ENCODE results near the gene SLC6A7.

The SLC6A7 gene

GRCh38 chr5:150239794-150240122 is 49.9 kb downstream of the SLC6A7 start:
- no peak overlapping the region for H3K27ac ChIP-seq
- no peak for TF ChIP-seq CTCF (IDR thresholded peaks at IDR 0.05)
- no peak for TF ChIP-seq ZFX (IDR thresholded peaks at IDR 0.05; ENCODE audit: borderline replicate concordance)

- no peak overlapping the region for H3K27ac ChIP-seq
- no peak for TF ChIP-seq ZFX (IDR thresholded peaks at IDR 0.05; ENCODE audit: borderline replicate concordance)
- TF ChIP-seq CTCF (IDR thresholded peaks at IDR 0.05), result no peak
These were observed 51.7 kb downstream of the SLC6A7 start for GRCh38 chr5:150241298-150242160.

GRCh38 chr5:150242251-150242894 is 52.5 kb downstream of the SLC6A7 start:
- H3K27ac ChIP-seq, result no peak overlapping the region
- TF ChIP-seq ZFX (IDR thresholded peaks at IDR 0.05; ENCODE audit: borderline replicate concordance), result no peak
- no peak for TF ChIP-seq CTCF (IDR thresholded peaks at IDR 0.05)

- TF ChIP-seq CTCF (IDR thresholded peaks at IDR 0.05), result no peak
- no peak for TF ChIP-seq ZFX (IDR thresholded peaks at IDR 0.05; ENCODE audit: borderline replicate concordance)
- no peak overlapping the region for H3K27ac ChIP-seq
These were observed 53.7 kb downstream of the SLC6A7 start for GRCh38 chr5:150243590-150243989.

- H3K27ac ChIP-seq, result no peak overlapping the region
- TF ChIP-seq ZFX (IDR thresholded peaks at IDR 0.05; ENCODE audit: borderline replicate concordance), result no peak
- no peak for TF ChIP-seq CTCF (IDR thresholded peaks at IDR 0.05)
These were observed 54.3 kb downstream of the SLC6A7 start for GRCh38 chr5:150244209-150244608.

- TF ChIP-seq CTCF (IDR thresholded peaks at IDR 0.05), result no peak
- no peak for TF ChIP-seq ZFX (IDR thresholded peaks at IDR 0.05; ENCODE audit: borderline replicate concordance)
- no peak overlapping the region for H3K27ac ChIP-seq
These were observed 55.4 kb downstream of the SLC6A7 start for GRCh38 chr5:150245111-150245789.

GRCh38 chr5:150245808-150246207 is 55.9 kb downstream of the SLC6A7 start:
- TF ChIP-seq CTCF (IDR thresholded peaks at IDR 0.05), result no peak
- no peak for TF ChIP-seq ZFX (IDR thresholded peaks at IDR 0.05; ENCODE audit: borderline replicate concordance)
- H3K27ac ChIP-seq, result no peak overlapping the region

Measured in 22Rv1 (cell line).